SK-N-SH (cell line): ENCODE data around the gene PRKACA. TPM values are rescaled to one million over a fixed set of nuclear protein-coding genes. Genes with fewer than 3 reads are reported as not detected.
A peak's percentile ranks its signal among the peaks of the same experiment; 100 is the strongest.

Source experiments
- CTCF ChIA-PET: fragments of 300-600, 350-600 bp; formaldehyde crosslinking; extraction: SDS; loops from one replicate; lab custom pipeline; 2021; lab: Yijun Ruan, JAX
- POLR2A ChIA-PET: fragments of 350-600 bp; sonication (Branson Sonifier 250); formaldehyde crosslinking; extraction: SDS; loops from one replicate; lab custom pipeline; 2020; ENCODE audit warnings: antibody characterized with exemption, inconsistent platforms; lab: Yijun Ruan, JAX
- DNase-seq: peaks from one replicate; pipeline ENCODE4 v3.0.0; 2012
- H2AFZ ChIP-seq: fragments of 200-600 bp; sonication (generic); 2 replicates; pipeline ENCODE4 v1.8.1; 2016; ENCODE audit warnings: antibody characterized with exemption, mild to moderate bottlenecking, low read depth
- H3F3A ChIP-seq: fragments of 200-600 bp; sonication (generic); replicated peaks from 2 replicates; pipeline ENCODE3; 2016; ENCODE audit warnings: antibody characterized with exemption, mild to moderate bottlenecking; ENCODE audit not compliant: insufficient read depth
- H3K27ac ChIP-seq, 2 experiments: fragments of 200-500 bp in 1 of 2; fragments of 200-600 bp in 1 of 2; sonication (Bioruptor generic) in 1 of 2; sonication (generic), shearing (Covaris generic) in 1 of 2; 2 replicates each; pipeline versions ENCODE4 v1.5.1 to v1.6.1; 2014 to 2016; ENCODE audit warnings: low read depth in 2 of 2, inconsistent platforms in 1 of 2, low read length in 1 of 2, mild to moderate bottlenecking in 1 of 2, mixed read lengths in 1 of 2
- H3K27me3 ChIP-seq: fragments of 200-600 bp; sonication (generic), shearing (Covaris generic); 2 replicates; pipeline ENCODE4 v1.6.1; 2016; ENCODE audit warnings: mixed run types; ENCODE audit not compliant: insufficient read depth
- H3K36me3 ChIP-seq, 2 experiments: fragments of 200-500 bp in 1 of 2; fragments of 200-600 bp in 1 of 2; sonication (Bioruptor generic) in 1 of 2; sonication (generic) in 1 of 2; replicated peaks in 1 of 2; 2 replicates each; pipeline versions ENCODE3 to v1.5.1; 2014 to 2016; ENCODE audit warnings: low read length in 1 of 2, mild to moderate bottlenecking in 1 of 2; ENCODE audit not compliant: insufficient read depth in 2 of 2, control insufficient read depth in 1 of 2
- H3K4me1 ChIP-seq, 2 experiments: fragments of 200-500 bp in 1 of 2; fragments of 200-600 bp in 1 of 2; sonication (Bioruptor generic) in 1 of 2; sonication (generic), shearing (Covaris generic) in 1 of 2; 2 replicates each; pipeline versions ENCODE4 v1.5.1 to v1.6.1; 2014 to 2016; ENCODE audit warnings: low read depth in 1 of 2, low read length in 1 of 2, mixed run types in 1 of 2; ENCODE audit not compliant: insufficient read depth in 2 of 2, control insufficient read depth in 1 of 2
- H3K4me2 ChIP-seq: fragments of 200-600 bp; sonication (generic), shearing (Covaris generic); 2 replicates; pipeline ENCODE4 v1.6.1; 2017; ENCODE audit warnings: mixed run types
- H3K4me3 ChIP-seq, 2 experiments: fragments of 200-500 bp in 1 of 2; fragments of 200-600 bp in 1 of 2; sonication (Bioruptor generic) in 1 of 2; sonication (generic), shearing (Covaris generic) in 1 of 2; 2 replicates each; pipeline versions ENCODE4 v1.5.1 to v1.8.1; 2014 to 2016; ENCODE audit warnings: low read depth in 2 of 2, inconsistent platforms in 1 of 2, low read length in 1 of 2, mild to moderate bottlenecking in 1 of 2, mixed read lengths in 1 of 2, moderate library complexity in 1 of 2
- H3K79me2 ChIP-seq: fragments of 200-600 bp; sonication (generic); 2 replicates; pipeline ENCODE4 v1.8.1; 2017; ENCODE audit warnings: mild to moderate bottlenecking; ENCODE audit not compliant: insufficient read depth
- H3K9ac ChIP-seq: fragments of 200-600 bp; sonication (generic); 2 replicates; pipeline ENCODE4 v1.6.1; 2017; ENCODE audit warnings: mixed run types
- H3K9me2 ChIP-seq: fragments of 200-600 bp; sonication (generic); 2 replicates; pipeline ENCODE4 v1.6.1; 2017; ENCODE audit warnings: mixed run types
- H3K9me3 ChIP-seq: fragments of 200-600 bp; sonication (generic); 2 replicates; pipeline ENCODE4 v1.6.1; 2017; ENCODE audit warnings: mixed run types, mild to moderate bottlenecking, moderate library complexity
- H4K20me1 ChIP-seq: fragments of 200-600 bp; sonication (generic); 2 replicates; pipeline ENCODE4 v1.6.1; 2017; ENCODE audit warnings: mild to moderate bottlenecking, mixed run types; ENCODE audit not compliant: insufficient read depth
- CHD2 ChIP-seq: fragments of 150-350 bp; IDR thresholded peaks from 2 replicates; pipeline ENCODE4 v1.6.1; 2018; ENCODE audit warnings: low read length; ENCODE audit not compliant: partially characterized antibody
- ELF1 ChIP-seq: IDR thresholded peaks from 2 replicates; pipeline ENCODE4 v1.4.0; 2012
- EP300 ChIP-seq, 2 experiments: IDR thresholded peaks; 2 replicates each; pipeline versions ENCODE4 v1.4.0 to v1.6.1; 2012; ENCODE audit warnings: borderline replicate concordance in 1 of 2, low read depth in 1 of 2, low read length in 1 of 2
- FOSL2 ChIP-seq: IDR thresholded peaks from 2 replicates; pipeline ENCODE4 v1.4.0; 2012; ENCODE audit warnings: low read depth, mild to moderate bottlenecking, moderate library complexity, borderline replicate concordance
- FOXJ3 ChIP-seq: sonication (generic); formaldehyde crosslinking; IDR thresholded peaks from 2 replicates; pipeline ENCODE4 v1.5.1; 2020; ENCODE audit warnings: mild to moderate bottlenecking, missing genetic modification reagents
- FOXM1 ChIP-seq: IDR thresholded peaks from 2 replicates; pipeline ENCODE4 v1.4.0; 2012; ENCODE audit warnings: low read depth, mild to moderate bottlenecking
- GABPA ChIP-seq: IDR thresholded peaks from 2 replicates; pipeline ENCODE4 v1.4.0; 2012; ENCODE audit warnings: low read depth, mild to moderate bottlenecking
- MAX ChIP-seq: IDR thresholded peaks from 2 replicates; pipeline ENCODE4 v1.4.0; 2012; ENCODE audit warnings: low read depth
- NFIC ChIP-seq: IDR thresholded peaks from 2 replicates; pipeline ENCODE4 v1.4.0; 2012; ENCODE audit warnings: borderline replicate concordance
- NRF1 ChIP-seq: IDR thresholded peaks from 2 replicates; pipeline ENCODE4 v1.6.1; 2012; ENCODE audit warnings: low read depth, mild to moderate bottlenecking, low read length
- RCOR1 ChIP-seq: fragments of 150-350 bp; IDR thresholded peaks from 2 replicates; pipeline ENCODE4 v1.6.1; 2017; ENCODE audit warnings: antibody characterized with exemption, low read length
- SMC3 ChIP-seq: IDR thresholded peaks from 2 replicates; pipeline ENCODE4 v1.6.1; 2012; ENCODE audit warnings: low read depth, low read length, improper control_type of control experiment
- TEAD4 ChIP-seq: IDR thresholded peaks from 2 replicates; pipeline ENCODE4 v1.4.0; 2012; ENCODE audit warnings: mild to moderate bottlenecking, borderline replicate concordance; ENCODE audit not compliant: insufficient read depth
- USF2 ChIP-seq: fragments of 150-350 bp; IDR thresholded peaks from 2 replicates; pipeline ENCODE4 v1.6.1; 2017; ENCODE audit warnings: antibody characterized with exemption, low read length, low read depth, borderline replicate concordance
- YY1 ChIP-seq: IDR thresholded peaks from 2 replicates; pipeline ENCODE4 v1.4.0; 2012; ENCODE audit warnings: low read depth, mild to moderate bottlenecking
- WGBS: methylation state at CpG from one replicate; pipeline ENCODE4 v1.1.6; 2017; ENCODE audit warnings: low lambda C conversion rate; 5-methylcytosine and 5-hydroxymethylcytosine counted together
- polyA plus RNA-seq, 3 experiments: library from polyadenylated mRNA; depleted of rRNA; stranded (reverse); fragments of >200 nt; gene quantifications; 2 replicates each; pipeline ENCODE4 v1.2.3, GENCODE V29; 2012
- TF ChIP-seq, protein P1 (sequence below): fragments of 150-350 bp; IDR thresholded peaks from 2 replicates; pipeline ENCODE4 v1.6.1; 2016; ENCODE audit warnings: mild to moderate bottlenecking, low read depth, low read length
- TF ChIP-seq, protein P2 (sequence below): IDR thresholded peaks from 2 replicates; pipeline ENCODE4 v1.4.0; 2012; ENCODE audit warnings: low read depth, borderline replicate concordance
- TF ChIP-seq, protein P3 (sequence below): IDR thresholded peaks from 2 replicates; pipeline ENCODE4 v1.4.0; 2012; ENCODE audit warnings: low read depth, borderline replicate concordance
- TF ChIP-seq, protein P4 (sequence below): IDR thresholded peaks from 2 replicates; pipeline ENCODE4; 2012

The PRKACA gene
- polyA plus RNA-seq, 1 of the 3 experiments (the other 2 are of a cell fraction), result 48.4 TPM

- 35% methylated on average over 1 of the region's 1 CpG for WGBS
- H3K4me2 ChIP-seq, result peak overlapping the region; percentile 94
Observed at GRCh38 chr19:14082675-14082960, 34.9 kb downstream of the PRKACA start.

More at GRCh38 chr19:14082675-14082960, 34.9 kb downstream of the PRKACA start:
- H3K9me3 ChIP-seq, result no peaks in the 10 kb centered on the region
- POLR2A ChIA-PET, result interaction anchor here (0.6 to 1.4 kb wide), 2 partner anchors 53 to 54 kb away, joined by 3 to 5 read pairs; partner anchors contain the start of gene ASF1B
- DNase-seq, result no peak
- peaks cover 19% of the 10 kb centered on the region; the same call in 1 of the 2 replicates for H3K79me2 ChIP-seq
- H3F3A ChIP-seq, result peaks cover 14% of the 10 kb centered on the region
- H3K27me3 ChIP-seq, result no peaks in the 10 kb centered on the region
- H3K36me3 ChIP-seq, result peaks cover 6% of the 10 kb centered on the region in 2 experiments
- H3K9ac ChIP-seq, result no peak overlapping the region
- H3K4me1 ChIP-seq, result peaks cover 3 to 12% of the 10 kb centered on the region in 2 experiments; a peak in 2 of 4 replicates
- CTCF ChIA-PET, result interaction anchor here (0.8 to 6.6 kb wide), 5 partner anchors 9 to 54 kb away, joined by 3 to 37 read pairs (median 6); partner anchors contain the start of genes ASF1B, IL27RA and MISP3
- H3K4me3 ChIP-seq, result peak overlapping the region; percentile 68 to 77; a peak in 1 of 4 replicates
- no peak for TF ChIP-seq MAX
- no peak for TF ChIP-seq FOXM1
- no peak for TF ChIP-seq FOXJ3 (CRISPR knock-in tag)
- TF ChIP-seq, protein P1, sequence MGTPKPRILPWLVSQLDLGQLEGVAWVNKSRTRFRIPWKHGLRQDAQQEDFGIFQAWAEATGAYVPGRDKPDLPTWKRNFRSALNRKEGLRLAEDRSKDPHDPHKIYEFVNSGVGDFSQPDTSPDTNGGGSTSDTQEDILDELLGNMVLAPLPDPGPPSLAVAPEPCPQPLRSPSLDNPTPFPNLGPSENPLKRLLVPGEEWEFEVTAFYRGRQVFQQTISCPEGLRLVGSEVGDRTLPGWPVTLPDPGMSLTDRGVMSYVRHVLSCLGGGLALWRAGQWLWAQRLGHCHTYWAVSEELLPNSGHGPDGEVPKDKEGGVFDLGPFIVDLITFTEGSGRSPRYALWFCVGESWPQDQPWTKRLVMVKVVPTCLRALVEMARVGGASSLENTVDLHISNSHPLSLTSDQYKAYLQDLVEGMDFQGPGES, result no peak
- TF ChIP-seq GABPA, result no peak
- no peak for TF ChIP-seq USF2
- no peak for TF ChIP-seq FOSL2
- TF ChIP-seq NFIC, result no peak
- no peak for TF ChIP-seq SMC3
- TF ChIP-seq, protein P2, sequence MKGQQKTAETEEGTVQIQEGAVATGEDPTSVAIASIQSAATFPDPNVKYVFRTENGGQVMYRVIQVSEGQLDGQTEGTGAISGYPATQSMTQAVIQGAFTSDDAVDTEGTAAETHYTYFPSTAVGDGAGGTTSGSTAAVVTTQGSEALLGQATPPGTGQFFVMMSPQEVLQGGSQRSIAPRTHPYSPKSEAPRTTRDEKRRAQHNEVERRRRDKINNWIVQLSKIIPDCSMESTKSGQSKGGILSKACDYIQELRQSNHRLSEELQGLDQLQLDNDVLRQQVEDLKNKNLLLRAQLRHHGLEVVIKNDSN, result no peak
- TF ChIP-seq NRF1, result no peak
- no peak for TF ChIP-seq TEAD4
- TF ChIP-seq, protein P3, sequence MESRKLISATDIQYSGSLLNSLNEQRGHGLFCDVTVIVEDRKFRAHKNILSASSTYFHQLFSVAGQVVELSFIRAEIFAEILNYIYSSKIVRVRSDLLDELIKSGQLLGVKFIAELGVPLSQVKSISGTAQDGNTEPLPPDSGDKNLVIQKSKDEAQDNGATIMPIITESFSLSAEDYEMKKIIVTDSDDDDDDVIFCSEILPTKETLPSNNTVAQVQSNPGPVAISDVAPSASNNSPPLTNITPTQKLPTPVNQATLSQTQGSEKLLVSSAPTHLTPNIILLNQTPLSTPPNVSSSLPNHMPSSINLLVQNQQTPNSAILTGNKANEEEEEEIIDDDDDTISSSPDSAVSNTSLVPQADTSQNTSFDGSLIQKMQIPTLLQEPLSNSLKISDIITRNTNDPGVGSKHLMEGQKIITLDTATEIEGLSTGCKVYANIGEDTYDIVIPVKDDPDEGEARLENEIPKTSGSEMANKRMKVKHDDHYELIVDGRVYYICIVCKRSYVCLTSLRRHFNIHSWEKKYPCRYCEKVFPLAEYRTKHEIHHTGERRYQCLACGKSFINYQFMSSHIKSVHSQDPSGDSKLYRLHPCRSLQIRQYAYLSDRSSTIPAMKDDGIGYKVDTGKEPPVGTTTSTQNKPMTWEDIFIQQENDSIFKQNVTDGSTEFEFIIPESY, result no peak
- TF ChIP-seq, protein P4, sequence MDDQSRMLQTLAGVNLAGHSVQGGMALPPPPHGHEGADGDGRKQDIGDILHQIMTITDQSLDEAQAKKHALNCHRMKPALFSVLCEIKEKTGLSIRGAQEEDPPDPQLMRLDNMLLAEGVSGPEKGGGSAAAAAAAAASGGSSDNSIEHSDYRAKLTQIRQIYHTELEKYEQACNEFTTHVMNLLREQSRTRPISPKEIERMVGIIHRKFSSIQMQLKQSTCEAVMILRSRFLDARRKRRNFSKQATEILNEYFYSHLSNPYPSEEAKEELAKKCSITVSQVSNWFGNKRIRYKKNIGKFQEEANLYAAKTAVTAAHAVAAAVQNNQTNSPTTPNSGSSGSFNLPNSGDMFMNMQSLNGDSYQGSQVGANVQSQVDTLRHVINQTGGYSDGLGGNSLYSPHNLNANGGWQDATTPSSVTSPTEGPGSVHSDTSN, result no peak
- TF ChIP-seq RCOR1, result no peak
- no peak for TF ChIP-seq CHD2
- TF ChIP-seq ELF1, result no peak
- TF ChIP-seq YY1, result no peak
- TF ChIP-seq EP300 (IDR thresholded peaks at IDR 0.05; ENCODE audit: borderline replicate concordance in 1 of 2, low read depth in 1 of 2, low read length in 1 of 2), result no peak
- TF ChIP-seq, all 33 proteins: peak for 0
- no peaks in the 10 kb centered on the region for H4K20me1 ChIP-seq
- H2AFZ ChIP-seq, result no peak overlapping the region
- H3K27ac ChIP-seq, result no peak overlapping the region
- H3K9me2 ChIP-seq, result no peaks in the 10 kb centered on the region
